GM12878 (cell line): ENCODE data around the gene MGAT2. TPM values are rescaled to one million over a fixed set of nuclear protein-coding genes. Genes with fewer than 3 reads are reported as not detected.

Experiments
- ATAC-seq: fragments of 200-7000 bp; cut with Tn5 transposase; 3 replicates; pipeline ENCODE4 v1.9.1; 2020; ENCODE audit warnings: mild to moderate bottlenecking, moderate library complexity
- BruUV-seq: library from RNA; stranded (reverse); fragments of 400-500 nt; replicated peaks from 2 replicates; lab custom pipeline; 2021; lab: Mats Ljungman, UMichigan
- CTCF ChIA-PET: fragments of 300-600 bp; sonication (Branson Sonifier 250); formaldehyde crosslinking; extraction: SDS; loops from one replicate; lab custom pipeline; 2021; ENCODE audit warnings: inconsistent platforms; lab: Yijun Ruan, JAX
- POLR2A ChIA-PET: fragments of 350-600 bp; formaldehyde crosslinking; extraction: SDS; loops from one replicate; lab custom pipeline; 2021; ENCODE audit warnings: inconsistent platforms; lab: Charles Lee
- RAD21 ChIA-PET: fragments of 300-600 bp; sonication (Branson Sonifier 250); formaldehyde crosslinking; loops from one replicate; lab custom pipeline; 2023; ENCODE audit warnings: antibody characterized with exemption; ENCODE audit not compliant: unreplicated experiment; lab: Charles Lee
- SMC1A ChIA-PET: fragments of 300-600 bp; sonication (Branson Sonifier 250); formaldehyde crosslinking; loops from one replicate; lab custom pipeline; 2023; ENCODE audit not compliant: unreplicated experiment, uncharacterized antibody; lab: Charles Lee
- DNase-seq: peaks from one replicate; pipeline ENCODE4 v3.0.0-alpha.2; 2011; ENCODE audit warnings: low read depth, low spot score
- FAIRE-seq: peaks from 3 replicates; lab custom pipeline; 2011; peaks lifted over from hg19 to GRCh38; lab: Jason Lieb, UNC
- H2AFZ ChIP-seq: 2 replicates; pipeline ENCODE4 v1.6.0; 2011; ENCODE audit warnings: low read depth, low read length, control low read depth; ENCODE audit not compliant: control insufficient read depth
- H3K27ac ChIP-seq: 2 replicates; pipeline ENCODE4 v1.5.1; 2011; ENCODE audit warnings: control low read depth; ENCODE audit not compliant: control insufficient read depth, insufficient read depth
- H3K27me3 ChIP-seq, 2 experiments: replicated peaks in 1 of 2; 2 replicates each; pipeline versions ENCODE4 v1.6.0 to v1.6.1; 2011; ENCODE audit warnings: low read length in 1 of 2; ENCODE audit not compliant: control insufficient read depth in 2 of 2, insufficient read depth in 2 of 2
- H3K36me3 ChIP-seq, 2 experiments: 2 replicates each; pipeline ENCODE4 v1.5.1; 2011; ENCODE audit warnings: low read length in 1 of 2; ENCODE audit not compliant: control insufficient read depth in 2 of 2, insufficient read depth in 2 of 2
- H3K4me1 ChIP-seq: 2 replicates; pipeline ENCODE4 v1.6.1; 2011; ENCODE audit warnings: mild to moderate bottlenecking, low read length, moderate library complexity, mixed read lengths; ENCODE audit not compliant: control insufficient read depth, insufficient read depth
- H3K4me2 ChIP-seq: 2 replicates; pipeline ENCODE4 v1.6.0; 2011; ENCODE audit warnings: control low read depth; ENCODE audit not compliant: control insufficient read depth, insufficient read depth
- H3K4me3 ChIP-seq: fragments of 200-600 bp; sonication (generic); 2 replicates; pipeline ENCODE4 v1.5.1; 2016
- H3K79me2 ChIP-seq: 2 replicates; pipeline ENCODE4 v1.6.0; 2011; ENCODE audit warnings: low read length; ENCODE audit not compliant: control insufficient read depth, insufficient read depth
- H3K9ac ChIP-seq: 2 replicates; pipeline ENCODE4 v1.8.0; 2011; ENCODE audit warnings: low read length, control low read depth, mixed read lengths; ENCODE audit not compliant: control insufficient read depth, insufficient read depth
- H3K9me3 ChIP-seq: replicated peaks from 3 replicates; pipeline ENCODE4 v1.5.1; 2011; ENCODE audit warnings: mild to moderate bottlenecking, low read length; ENCODE audit not compliant: control insufficient read depth, insufficient read depth
- H4K20me1 ChIP-seq: 2 replicates; pipeline ENCODE4 v1.6.0; 2011; ENCODE audit not compliant: control insufficient read depth, insufficient read depth
- BCL11A ChIP-seq: IDR thresholded peaks from 2 replicates; pipeline ENCODE4 v1.6.1; 2011; ENCODE audit warnings: low read depth, low read length
- CHD2 ChIP-seq: IDR thresholded peaks from 2 replicates; pipeline ENCODE4 v1.6.1; 2011; ENCODE audit warnings: low read depth, low read length, improper control_type of control experiment, borderline replicate concordance
- HDAC6 ChIP-seq: fragments of 200-600 bp; sonication (generic); IDR thresholded peaks from one replicate; pipeline ENCODE4 v1.8.0; 2017; ENCODE audit warnings: antibody characterized with exemption; ENCODE audit not compliant: unreplicated experiment
- IKZF1 ChIP-seq: fragments of 450-650 bp; conservative IDR thresholded peaks from 2 replicates; pipeline ENCODE4 v1.6.1; 2017; ENCODE audit warnings: antibody characterized with exemption, mild to moderate bottlenecking
- MTA2 ChIP-seq: fragments of 450-650 bp; IDR thresholded peaks from 2 replicates; pipeline ENCODE4 v1.6.1; 2016; ENCODE audit warnings: low read depth, mild to moderate bottlenecking, moderate library complexity
- MYB ChIP-seq: fragments of 150-350 bp; IDR thresholded peaks from 2 replicates; pipeline ENCODE4 v1.6.1; 2014; ENCODE audit warnings: mild to moderate bottlenecking, low read depth, low read length, borderline replicate concordance
- POLR2AphosphoS2 ChIP-seq: IDR thresholded peaks from 2 replicates; pipeline ENCODE4 v1.6.1; 2011; ENCODE audit warnings: low read depth, mild to moderate bottlenecking, low read length, improper control_type of control experiment, moderate library complexity
- REST ChIP-seq: IDR thresholded peaks from 2 replicates; pipeline ENCODE4 v1.6.1; 2012; ENCODE audit warnings: mild to moderate bottlenecking, low read depth, low read length
- SMAD1 ChIP-seq: fragments of 450-650 bp; IDR thresholded peaks from 2 replicates; pipeline ENCODE4 v1.6.1; 2018; ENCODE audit warnings: mild to moderate bottlenecking, low read depth; ENCODE audit not compliant: partially characterized antibody
- STAT3 ChIP-seq: IDR thresholded peaks from 2 replicates; pipeline ENCODE4 v1.6.1; 2011; ENCODE audit warnings: low read depth, low read length, improper control_type of control experiment
- ZNF207 ChIP-seq: fragments of 450-650 bp; IDR thresholded peaks from 2 replicates; pipeline ENCODE4 v1.6.1; 2014; ENCODE audit warnings: antibody characterized with exemption, mild to moderate bottlenecking, borderline replicate concordance
- ZNF592 ChIP-seq: fragments of 450-650 bp; IDR thresholded peaks from 2 replicates; pipeline ENCODE4 v1.6.1; 2017; ENCODE audit warnings: mild to moderate bottlenecking, moderate library complexity
- WGBS: methylation state at CpG from one replicate; pipeline ENCODE4 v1.1.6; 2016; ENCODE audit warnings: low lambda C conversion rate; ENCODE audit not compliant: insufficient replicate concordance, insufficient coverage; ENCODE audit errors: missing lambda C conversion rate; 5-methylcytosine and 5-hydroxymethylcytosine counted together
- in situ Hi-C: fragments of 300-500 bp; cut with MboI; formaldehyde crosslinking; loops from 9 replicates; pipeline ENCODE4 v1.14.3; 2018; ENCODE audit warnings: mixed read lengths
- intact Hi-C: fragments of 100-400 bp; cut with micrococcal nuclease; formaldehyde crosslinking; loops from one replicate; pipeline ENCODE4 v1.14.2; 2022; ENCODE audit not compliant: unreplicated experiment
- polyA plus RNA-seq, 11 experiments: library from polyadenylated mRNA; depleted of rRNA in 4 of 11; unstranded in 6 of 11; stranded (reverse) in 5 of 11; fragments of >200 nt; fragmentation: Nextera tagmentation in 4 of 11; fragmentation: Illumina TruSeq in 1 of 11; extraction: Ambion mirVana in 4 of 11; extraction: Trizol in 1 of 11; gene quantifications; 1 replicate in 1 of 11; 2 replicates in 10 of 11; pipeline versions ENCODE4 v1.2.1 to v1.2.3, GENCODE V29; 2011 to 2016; ENCODE audit warnings: inconsistent platforms in 2 of 11, missing spikeins in 2 of 11, low read depth in 1 of 11
- total RNA-seq, 4 experiments: library from RNA; depleted of rRNA in 3 of 4; stranded (reverse); fragments of >200 nt in 3 of 4; fragmentation: Illumina TruSeq in 1 of 4; extraction: Trizol in 1 of 4; gene quantifications; 2 replicates each; pipeline versions ENCODE4 v1.2.1 to v1.2.3, GENCODE V29; 2013 to 2021
- TF ChIP-seq, protein P1 (sequence below): IDR thresholded peaks from 2 replicates; pipeline ENCODE4 v1.6.1; 2012; ENCODE audit warnings: low read depth, low read length, improper control_type of control experiment

Gene MGAT2
- total and polyA plus RNA-seq, 10 of the 15 experiments (the other 5 are each of a cell fraction or from before 2014, with no cell fraction given): 0.03 to 51.8 (median 38.0) TPM; not detected in 1

GRCh38 chr14:49623941-49624839 lies 3.6 kb downstream of the MGAT2 start:
- Histone ChIP-seq H2AFZ (no peak overlapping the region), H3K4me3 (peak overlapping the region; percentile 92), H3K9ac (peak overlapping the region; percentile 98; the same call in 1 of the 2 replicates), H3K4me2 (peak overlapping the region; percentile 95), H3K27ac (peak overlapping the region; percentile 70), H3K79me2 (peaks cover 86% of the 10 kb centered on the region), H4K20me1 (no peaks in the 10 kb centered on the region), H3K4me1 (no peaks in the 10 kb centered on the region), H3K27me3 (no peaks in the 10 kb centered on the region), H3K36me3 (no peaks in the 10 kb centered on the region; a peak in 1 of 4 replicates), H3K9me3 (no peaks in the 10 kb centered on the region; the same call in 2 of the 3 replicates)
- DNase-seq: no peak
- no peak for FAIRE-seq
- ATAC-seq: peak; percentile 30
- ChIA-PET SMC1A (interaction anchor here (0.7 to 2.9 kb wide), 11 partner anchors 8 to 228 kb away, joined by 3 to 13 read pairs (median 6); partner anchors contain the start of genes DNAAF2, LRR1, NEMF and RPS29), POLR2A (interaction anchor here (0.5 to 6.2 kb wide), 13 partner anchors 8 to 1564 kb away, joined by 3 to 122 read pairs (median 4); partner anchors contain the start of genes DNAAF2, KLHDC2, LRR1 and NEMF), CTCF (interaction anchor here (1.0 to 2.5 kb wide), 9 partner anchors 8 to 237 kb away, joined by 3 to 14 read pairs (median 5); no protein-coding TSS in a partner anchor), RAD21 (interaction anchor here (0.6 to 5.8 kb wide), 14 partner anchors 9 to 1199 kb away, joined by 3 to 82 read pairs (median 4); partner anchors contain the start of genes DNAAF2, LRR1 and RPS29)
- intact Hi-C loops (loop anchor here (5.0 kb wide), 1 partner anchor 1043 kb away; the partner anchor contains the start of gene SAV1), in situ Hi-C loops (loop anchor here (10.0 kb wide), 1 partner anchor 1201 kb away; no protein-coding TSS in a partner anchor)
- BruUV-seq: no TSS peak
- WGBS: 6% methylated on average over 6 of the region's 6 CpGs
- no peak for TF ChIP-seq BCL11A
- TF ChIP-seq MYB: no peak
- TF ChIP-seq SMAD1: no peak
- no peak for TF ChIP-seq HDAC6
- TF ChIP-seq ZNF592: no peak
- no peak for TF ChIP-seq REST
- TF ChIP-seq CHD2: no peak
- TF ChIP-seq POLR2AphosphoS2: 0 out of 2 replicates have a peak, but pooled peaks have one; percentile 60
- TF ChIP-seq IKZF1: 0 out of 2 replicates have a peak, but pooled peaks have one; percentile 18
- no peak for TF ChIP-seq MTA2
- TF ChIP-seq ZNF207: no peak
- 0 out of 2 replicates have a peak, but pooled peaks have one; percentile 35 for TF ChIP-seq STAT3
- TF ChIP-seq, protein P1, sequence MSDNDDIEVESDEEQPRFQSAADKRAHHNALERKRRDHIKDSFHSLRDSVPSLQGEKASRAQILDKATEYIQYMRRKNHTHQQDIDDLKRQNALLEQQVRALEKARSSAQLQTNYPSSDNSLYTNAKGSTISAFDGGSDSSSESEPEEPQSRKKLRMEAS: no peak
